Natural killer cell (primary cell): ENCODE data around the gene GPC1. TPM values are rescaled to one million over a fixed set of nuclear protein-coding genes. Genes with fewer than 3 reads are reported as not detected.

ENCODE experiments used
- ATAC-seq, 3 donors: fragments of 150-1000 bp in 2 of 3; fragments of 200-7000 bp in 1 of 3; cut with Tn5 transposase; 1 replicate in 1 of 3; 2 replicates in 2 of 3; pipeline ENCODE4 v1.10.0; 2021; ENCODE audit warnings: mild to moderate bottlenecking in 2 of 3, moderate library complexity in 2 of 3
- DNase-seq, 2 donors: peaks; one replicate each; pipeline versions ENCODE4 v3.0.0 to v3.0.0-alpha.2; 2013 to 2021; ENCODE audit warnings: mixed read lengths in 1 of 2
- H3K27ac ChIP-seq: one replicate; pipeline ENCODE4 v1.5.1; 2013; ENCODE audit warnings: mild to moderate bottlenecking, low read length
- H3K27me3 ChIP-seq: one replicate; pipeline ENCODE4 v1.6.1; 2013; ENCODE audit warnings: low read length; ENCODE audit not compliant: control insufficient read depth, insufficient read depth
- H3K36me3 ChIP-seq: one replicate; pipeline ENCODE4 v1.6.1; 2013; ENCODE audit warnings: low read length; ENCODE audit not compliant: control insufficient read depth, insufficient read depth
- H3K4me1 ChIP-seq: one replicate; pipeline ENCODE4 v1.6.1; 2013; ENCODE audit warnings: low read length; ENCODE audit not compliant: control insufficient read depth, insufficient read depth
- H3K4me3 ChIP-seq: one replicate; pipeline ENCODE4 v1.5.1; 2013; ENCODE audit warnings: low read length
- H3K9me3 ChIP-seq: one replicate; pipeline ENCODE4 v1.6.1; 2013; ENCODE audit warnings: low read length; ENCODE audit not compliant: control insufficient read depth, insufficient read depth
- H3K27ac Mint-ChIP-seq, 2 donors: one replicate each; pipeline ENCODE4 v1.8.0; 2022; ENCODE audit warnings: mild to moderate bottlenecking in 2 of 2, mixed read lengths in 2 of 2, moderate library complexity in 1 of 2
- H3K27me3 Mint-ChIP-seq, 2 donors: one replicate each; pipeline ENCODE4 v1.8.0; 2022; ENCODE audit warnings: low read depth in 2 of 2, mixed read lengths in 2 of 2
- H3K36me3 Mint-ChIP-seq: one replicate; pipeline ENCODE4 v1.8.0; 2022; ENCODE audit warnings: mixed read lengths
- H3K4me1 Mint-ChIP-seq, 2 donors: one replicate each; pipeline ENCODE4 v1.8.0; 2022; ENCODE audit warnings: mixed read lengths in 2 of 2
- H3K4me3 Mint-ChIP-seq: one replicate; pipeline ENCODE4 v1.8.0; 2022; ENCODE audit warnings: mild to moderate bottlenecking, moderate library complexity, mixed read lengths
- H3K9me3 Mint-ChIP-seq, 2 donors: one replicate each; pipeline ENCODE4 v1.8.0; 2022; ENCODE audit warnings: mixed read lengths in 2 of 2
- WGBS: methylation state at CpG from one replicate; pipeline ENCODE4 v1.1.7; 2013; ENCODE audit warnings: missing lambda C conversion rate; ENCODE audit not compliant: insufficient coverage; 5-methylcytosine and 5-hydroxymethylcytosine counted together
- intact Hi-C: fragments of 100-400 bp; cut with micrococcal nuclease; formaldehyde crosslinking; loops from one replicate; pipeline ENCODE4 v1.14.2; 2022
- total RNA-seq, 4 donors: library from RNA; stranded (reverse); fragments of 120-200 nt in 1 of 4; gene quantifications; one replicate each; pipeline versions ENCODE4 v1.2.3 to v1.2.4, GENCODE V29; 2013 to 2022
- TF ChIP-seq, protein P1 (sequence below): fragments of 200-600 bp; IDR thresholded peaks from one replicate; pipeline ENCODE4 v1.8.0; 2022; ENCODE audit warnings: antibody characterized with exemption

The GPC1 gene
- total RNA-seq, 3 donors from 2014 or later (not counting 1 experiment from before 2014, with no cell fraction given), result 0.79 to 1.4 (median 0.94) TPM

DNA sequence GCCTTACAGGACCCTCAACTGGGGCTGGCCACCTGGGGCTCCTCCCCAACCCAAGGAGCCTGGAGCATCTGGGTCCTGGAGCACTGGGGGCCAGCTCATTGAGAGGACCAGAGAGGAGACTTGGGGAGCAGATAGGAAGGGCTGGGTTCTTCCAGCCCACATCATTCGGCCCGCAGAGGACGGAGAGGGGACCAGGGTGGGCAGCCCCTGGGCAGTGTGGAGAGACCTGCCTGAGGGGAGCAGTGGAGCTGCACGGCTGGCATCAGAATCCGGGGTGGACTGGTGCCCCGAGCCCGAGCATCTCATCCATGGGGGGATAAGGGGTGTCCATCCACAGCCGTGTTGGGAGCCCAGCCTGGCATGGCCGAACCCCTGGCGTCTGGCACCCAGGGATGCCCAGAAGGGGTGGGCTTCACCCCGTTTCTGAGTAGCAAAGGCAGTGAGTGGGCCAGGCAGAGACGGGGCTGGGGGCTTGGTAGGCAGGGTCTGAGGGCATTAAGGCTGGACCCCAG is 11.3 kb downstream of the GPC1 start:
- peaks cover 13 to 18% of the 10 kb centered on the region in 2 donors for H3K27me3 Mint-ChIP-seq
- intact Hi-C loops, result no loop called here
- ATAC-seq, result no peak
- H3K36me3 Mint-ChIP-seq, result no peaks in the 10 kb centered on the region
- WGBS, result 79% methylated on average over 12 of the region's 12 CpGs
- Histone ChIP-seq H3K36me3 (no peaks in the 10 kb centered on the region), H3K27ac (no peak overlapping the region), H3K9me3 (no peaks in the 10 kb centered on the region), H3K27me3 (peaks cover 9% of the 10 kb centered on the region), H3K4me1 (no peaks in the 10 kb centered on the region), H3K4me3 (no peak overlapping the region)
- H3K4me1 Mint-ChIP-seq, result peaks cover 0 to under 1% of the 10 kb centered on the region in 2 donors
- H3K9me3 Mint-ChIP-seq, result no peaks in the 10 kb centered on the region
- no peak for DNase-seq
- no peak overlapping the region for H3K27ac Mint-ChIP-seq
- TF ChIP-seq, protein P1, sequence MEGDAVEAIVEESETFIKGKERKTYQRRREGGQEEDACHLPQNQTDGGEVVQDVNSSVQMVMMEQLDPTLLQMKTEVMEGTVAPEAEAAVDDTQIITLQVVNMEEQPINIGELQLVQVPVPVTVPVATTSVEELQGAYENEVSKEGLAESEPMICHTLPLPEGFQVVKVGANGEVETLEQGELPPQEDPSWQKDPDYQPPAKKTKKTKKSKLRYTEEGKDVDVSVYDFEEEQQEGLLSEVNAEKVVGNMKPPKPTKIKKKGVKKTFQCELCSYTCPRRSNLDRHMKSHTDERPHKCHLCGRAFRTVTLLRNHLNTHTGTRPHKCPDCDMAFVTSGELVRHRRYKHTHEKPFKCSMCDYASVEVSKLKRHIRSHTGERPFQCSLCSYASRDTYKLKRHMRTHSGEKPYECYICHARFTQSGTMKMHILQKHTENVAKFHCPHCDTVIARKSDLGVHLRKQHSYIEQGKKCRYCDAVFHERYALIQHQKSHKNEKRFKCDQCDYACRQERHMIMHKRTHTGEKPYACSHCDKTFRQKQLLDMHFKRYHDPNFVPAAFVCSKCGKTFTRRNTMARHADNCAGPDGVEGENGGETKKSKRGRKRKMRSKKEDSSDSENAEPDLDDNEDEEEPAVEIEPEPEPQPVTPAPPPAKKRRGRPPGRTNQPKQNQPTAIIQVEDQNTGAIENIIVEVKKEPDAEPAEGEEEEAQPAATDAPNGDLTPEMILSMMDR, result no peak
- no peak overlapping the region for H3K4me3 Mint-ChIP-seq

DNA sequence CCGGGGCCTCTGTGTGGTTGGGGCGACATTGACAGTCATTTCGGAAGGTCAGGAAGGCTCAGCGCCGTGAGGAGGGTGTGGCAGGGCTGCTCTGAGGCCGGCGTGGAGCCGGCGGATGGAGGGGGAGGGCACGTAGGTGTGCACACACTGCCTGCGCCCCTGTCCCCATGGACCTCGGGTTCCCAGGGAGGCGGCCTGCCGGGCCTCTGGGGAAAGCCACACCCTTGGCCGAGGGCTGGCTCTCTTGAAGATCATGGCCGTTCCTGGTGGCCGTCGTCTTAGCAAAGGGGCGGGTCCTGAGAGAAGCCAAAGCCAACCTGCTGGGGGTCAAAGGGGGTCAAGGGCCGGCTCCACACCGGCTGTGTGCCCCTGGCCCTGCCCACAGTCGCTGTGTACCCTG is 11.9 kb downstream of the GPC1 start:
- H3K4me3 ChIP-seq, result no peak overlapping the region
- ATAC-seq (no peak), DNase-seq (no peak)
- no peak overlapping the region for H3K4me3 Mint-ChIP-seq
- TF ChIP-seq, protein P1, result no peak
- H3K27ac ChIP-seq, result no peak overlapping the region
- no peaks in the 10 kb centered on the region for H3K36me3 ChIP-seq
- H3K27ac Mint-ChIP-seq, result no peak overlapping the region
- peaks cover 13 to 23% of the 10 kb centered on the region in 2 donors for H3K27me3 Mint-ChIP-seq
- no peaks in the 10 kb centered on the region for H3K36me3 Mint-ChIP-seq
- H3K27me3 ChIP-seq, result peaks cover 15% of the 10 kb centered on the region
- H3K9me3 Mint-ChIP-seq, result no peaks in the 10 kb centered on the region
- intact Hi-C loops, result no loop called here
- peaks cover 6% of the 10 kb centered on the region for H3K4me1 ChIP-seq
- 86% methylated on average over 22 of the region's 22 CpGs for WGBS
- peaks cover 0 to 5% of the 10 kb centered on the region in 2 donors for H3K4me1 Mint-ChIP-seq
- H3K9me3 ChIP-seq, result no peaks in the 10 kb centered on the region

DNA sequence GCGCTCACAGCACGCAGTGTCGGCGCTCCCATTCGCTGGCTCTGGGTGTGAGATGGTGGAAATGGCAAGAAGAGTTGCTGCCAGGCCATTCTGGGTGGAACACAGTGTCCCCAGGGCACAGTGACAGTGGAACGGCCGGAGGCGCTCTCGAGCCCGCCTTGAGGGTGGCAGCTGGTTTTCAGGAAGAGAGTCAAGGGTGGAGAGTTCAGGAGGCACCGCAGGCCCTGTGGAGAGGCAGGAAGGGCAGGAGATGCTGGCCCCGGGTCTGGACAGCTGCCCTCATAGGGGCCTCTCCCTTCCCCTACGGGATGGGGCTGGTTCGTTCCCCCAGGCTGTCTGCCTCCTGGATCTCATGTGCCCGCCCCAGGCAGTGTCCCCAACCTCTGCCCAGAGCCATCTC is 12.5 kb downstream of the GPC1 start:
- H3K4me3 ChIP-seq, result no peak overlapping the region
- H3K4me1 ChIP-seq, result peaks cover 7% of the 10 kb centered on the region
- Mint-ChIP-seq H3K9me3 (no peaks in the 10 kb centered on the region), H3K27me3 (peaks cover 13 to 23% of the 10 kb centered on the region in 2 donors), H3K4me1 (peaks cover 0 to 5% of the 10 kb centered on the region in 2 donors), H3K27ac (no peak overlapping the region), H3K4me3 (no peak overlapping the region), H3K36me3 (no peaks in the 10 kb centered on the region)
- DNase-seq, result no peak
- TF ChIP-seq, protein P1, result no peak
- no peak for ATAC-seq
- no peaks in the 10 kb centered on the region for H3K36me3 ChIP-seq
- intact Hi-C loops, result no loop called here
- no peak overlapping the region for H3K27ac ChIP-seq
- H3K9me3 ChIP-seq, result no peaks in the 10 kb centered on the region
- peaks cover 16% of the 10 kb centered on the region for H3K27me3 ChIP-seq
- 85% methylated on average over 15 of the region's 15 CpGs for WGBS
